ENCODE data around the gene CLPTM1L. TPM values are rescaled to one million over a fixed set of nuclear protein-coding genes. Genes with fewer than 3 reads are reported as not detected.

CLPTM1L gene
- polyA plus RNA-seq, 1 experiment: 145 TPM

DNA sequence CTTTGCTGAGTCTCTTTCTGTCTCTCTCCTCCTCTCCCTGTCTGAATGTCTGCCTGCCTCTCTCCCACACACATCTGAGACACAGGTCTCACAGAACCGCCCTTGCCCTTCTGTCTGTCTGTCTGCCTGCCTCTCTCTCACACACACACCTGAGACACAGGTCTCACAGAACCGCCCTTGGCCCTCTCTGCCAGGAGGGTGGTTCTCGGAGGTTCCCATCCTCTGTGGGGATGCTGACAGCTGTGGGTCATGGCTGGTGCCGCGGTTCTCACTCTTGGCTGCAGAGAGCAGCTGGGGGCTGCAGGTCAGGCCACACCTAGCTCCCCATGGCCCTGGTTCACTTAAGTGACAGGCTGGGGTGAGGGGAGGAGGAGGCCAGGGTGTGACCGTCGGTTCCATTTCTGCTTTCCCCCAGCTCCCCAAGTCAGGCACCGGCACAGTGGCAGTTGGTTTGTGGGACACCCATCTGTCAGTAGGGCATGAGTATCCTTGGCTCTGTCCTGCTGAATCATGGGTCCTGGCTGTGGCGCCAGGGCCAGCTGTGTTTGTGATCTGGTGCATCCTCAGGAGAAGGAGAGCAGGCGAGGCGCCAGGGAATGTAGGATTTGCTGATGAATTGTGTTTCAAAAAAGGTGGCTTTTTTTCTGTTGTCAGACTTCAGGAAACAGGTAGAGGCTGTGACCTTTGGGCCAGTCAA lies 42.3 kb upstream of the CLPTM1L start:
- Histone ChIP-seq H3K4me3 (ENCODE audit: low read depth, low read length) (no peak overlapping the region), H3K36me3 (ENCODE audit: control insufficient read depth, insufficient read depth, low read length) (no peaks in the 10 kb centered on the region), H3K27me3 (ENCODE audit: control insufficient read depth, insufficient read depth, low read length) (peaks cover 18% of the 10 kb centered on the region)
- no peak for DNase-seq (ENCODE audit: low read depth)
- ChIA-PET POLR2A (no interaction called here), CTCF (no interaction called here)
- TF ChIP-seq, protein P1, sequence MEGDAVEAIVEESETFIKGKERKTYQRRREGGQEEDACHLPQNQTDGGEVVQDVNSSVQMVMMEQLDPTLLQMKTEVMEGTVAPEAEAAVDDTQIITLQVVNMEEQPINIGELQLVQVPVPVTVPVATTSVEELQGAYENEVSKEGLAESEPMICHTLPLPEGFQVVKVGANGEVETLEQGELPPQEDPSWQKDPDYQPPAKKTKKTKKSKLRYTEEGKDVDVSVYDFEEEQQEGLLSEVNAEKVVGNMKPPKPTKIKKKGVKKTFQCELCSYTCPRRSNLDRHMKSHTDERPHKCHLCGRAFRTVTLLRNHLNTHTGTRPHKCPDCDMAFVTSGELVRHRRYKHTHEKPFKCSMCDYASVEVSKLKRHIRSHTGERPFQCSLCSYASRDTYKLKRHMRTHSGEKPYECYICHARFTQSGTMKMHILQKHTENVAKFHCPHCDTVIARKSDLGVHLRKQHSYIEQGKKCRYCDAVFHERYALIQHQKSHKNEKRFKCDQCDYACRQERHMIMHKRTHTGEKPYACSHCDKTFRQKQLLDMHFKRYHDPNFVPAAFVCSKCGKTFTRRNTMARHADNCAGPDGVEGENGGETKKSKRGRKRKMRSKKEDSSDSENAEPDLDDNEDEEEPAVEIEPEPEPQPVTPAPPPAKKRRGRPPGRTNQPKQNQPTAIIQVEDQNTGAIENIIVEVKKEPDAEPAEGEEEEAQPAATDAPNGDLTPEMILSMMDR (IDR thresholded peaks at IDR 0.05; ENCODE audit: insufficient read depth, low read depth, low read length): no peak

DNA sequence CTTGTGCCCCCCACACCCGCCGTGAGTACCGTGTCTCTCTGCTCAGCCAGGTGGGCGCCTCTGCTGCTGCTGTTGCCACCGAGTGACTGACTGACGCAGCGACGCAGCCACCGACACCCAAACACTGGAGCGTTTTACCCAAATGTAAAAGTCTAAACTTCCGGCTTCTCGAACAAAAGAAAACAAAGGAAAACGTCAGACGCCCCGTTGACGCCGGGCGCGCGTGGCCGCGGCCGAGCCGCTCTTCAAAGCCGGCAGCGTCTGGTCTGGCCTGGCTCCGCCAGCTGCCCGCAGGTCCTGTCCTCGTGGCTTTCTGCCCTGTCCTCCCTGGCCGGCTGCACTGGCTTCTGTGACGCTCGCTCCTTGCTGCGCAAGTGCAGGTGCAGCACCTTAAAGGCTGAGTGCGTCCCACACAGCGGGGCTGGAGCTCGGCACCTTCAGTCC lies 41.4 kb upstream of the CLPTM1L start:
- no peak for DNase-seq (ENCODE audit: low read depth)
- Histone ChIP-seq H3K4me3 (ENCODE audit: low read depth, low read length) (peak overlapping the region; percentile 48), H3K36me3 (ENCODE audit: control insufficient read depth, insufficient read depth, low read length) (no peaks in the 10 kb centered on the region), H3K27me3 (ENCODE audit: control insufficient read depth, insufficient read depth, low read length) (peaks cover 14% of the 10 kb centered on the region)
- TF ChIP-seq, protein P1 (IDR thresholded peaks at IDR 0.05; ENCODE audit: insufficient read depth, low read depth, low read length): no peak
- POLR2A ChIA-PET: no interaction called here
- CTCF ChIA-PET: no interaction called here

DNA sequence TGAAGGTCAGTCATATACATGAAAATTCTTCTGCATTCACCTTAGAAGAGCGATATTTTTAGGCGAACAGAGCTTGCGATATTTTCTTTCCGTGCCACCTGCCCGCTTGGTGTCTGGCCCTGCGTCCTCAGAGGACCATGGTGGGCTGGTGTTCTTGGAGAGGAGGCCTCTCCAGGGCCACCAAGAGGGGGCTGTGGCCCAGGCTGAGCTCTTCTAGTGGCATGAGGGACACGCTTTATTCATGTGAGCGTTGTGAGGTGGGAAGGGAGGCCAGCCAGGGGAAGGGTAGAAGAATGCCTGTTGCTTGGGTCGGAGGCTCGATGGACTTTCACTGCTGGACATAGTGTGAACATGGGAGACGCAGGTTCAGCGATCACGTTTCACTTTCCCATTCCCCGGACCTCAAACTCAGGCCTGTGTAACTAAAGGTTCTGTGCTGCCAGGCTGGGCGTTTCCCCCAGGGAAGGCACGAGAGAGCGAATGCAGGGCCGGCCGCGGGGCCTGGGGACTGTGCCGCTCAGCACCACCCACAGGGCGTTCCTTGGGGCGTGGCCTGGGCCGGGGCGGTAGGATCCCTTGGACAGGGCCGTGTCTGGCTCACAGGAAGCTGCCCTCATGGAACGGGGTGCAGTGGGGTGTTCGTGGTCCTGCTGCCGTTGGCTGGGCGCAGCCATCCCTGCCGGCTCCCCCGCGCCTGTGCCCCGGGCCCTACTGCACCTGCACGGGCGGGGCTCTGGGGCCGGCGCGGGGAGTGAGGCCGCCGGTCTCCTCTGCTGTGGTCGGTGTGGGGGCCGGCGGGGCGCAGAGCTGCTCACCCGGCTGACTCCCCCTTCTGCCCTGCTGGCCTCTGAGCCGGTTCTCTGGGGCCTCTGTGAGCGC lies 40.7 kb upstream of the CLPTM1L start:
- TF ChIP-seq, protein P1 (IDR thresholded peaks at IDR 0.05; ENCODE audit: insufficient read depth, low read depth, low read length): no peak
- H3K36me3 ChIP-seq (ENCODE audit: control insufficient read depth, insufficient read depth, low read length): no peaks in the 10 kb centered on the region
- no peak for DNase-seq (ENCODE audit: low read depth)
- POLR2A ChIA-PET: interaction anchor here (0.5 kb wide), 1 partner anchor 291 kb away, joined by 4 read pairs; no protein-coding TSS in a partner anchor
- CTCF ChIA-PET: interaction anchor here (1.3 kb wide), 1 partner anchor 259 kb away, joined by 4 read pairs; no protein-coding TSS in a partner anchor
- H3K4me3 ChIP-seq (ENCODE audit: low read depth, low read length): peak overlapping the region; percentile 48
- H3K27me3 ChIP-seq (ENCODE audit: control insufficient read depth, insufficient read depth, low read length): peaks cover 14% of the 10 kb centered on the region

DNA sequence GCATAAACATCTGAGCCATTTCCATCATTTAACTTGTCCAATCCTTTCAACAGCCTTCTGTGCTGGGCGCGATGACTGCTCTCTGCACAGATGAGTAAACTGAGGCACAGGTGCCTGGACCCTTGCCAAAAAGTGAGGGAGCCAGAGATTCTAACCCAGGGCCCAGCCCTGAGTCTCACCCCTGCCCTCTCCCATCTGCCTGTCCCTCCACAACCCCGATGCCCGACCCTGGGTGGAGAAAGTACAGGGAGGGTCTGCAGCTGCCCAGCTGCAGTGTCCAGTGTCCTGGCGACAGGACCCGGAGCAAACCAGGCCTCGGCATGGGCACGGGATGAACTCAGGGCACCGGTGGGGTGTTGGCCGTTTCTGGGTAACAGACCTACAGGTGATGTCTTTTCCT lies 39.6 kb upstream of the CLPTM1L start:
- ChIA-PET CTCF (interaction anchor here (1.3 kb wide), 1 partner anchor 260 kb away, joined by 4 read pairs; no protein-coding TSS in a partner anchor), POLR2A (interaction anchor here (0.5 kb wide), 1 partner anchor 290 kb away, joined by 4 read pairs; no protein-coding TSS in a partner anchor)
- H3K4me3 ChIP-seq (ENCODE audit: low read depth, low read length): no peak overlapping the region
- TF ChIP-seq, protein P1 (IDR thresholded peaks at IDR 0.05; ENCODE audit: insufficient read depth, low read depth, low read length): no peak
- no peaks in the 10 kb centered on the region for H3K36me3 ChIP-seq (ENCODE audit: control insufficient read depth, insufficient read depth, low read length)
- no peak for DNase-seq (ENCODE audit: low read depth)
- peaks cover 14% of the 10 kb centered on the region for H3K27me3 ChIP-seq (ENCODE audit: control insufficient read depth, insufficient read depth, low read length)

DNA sequence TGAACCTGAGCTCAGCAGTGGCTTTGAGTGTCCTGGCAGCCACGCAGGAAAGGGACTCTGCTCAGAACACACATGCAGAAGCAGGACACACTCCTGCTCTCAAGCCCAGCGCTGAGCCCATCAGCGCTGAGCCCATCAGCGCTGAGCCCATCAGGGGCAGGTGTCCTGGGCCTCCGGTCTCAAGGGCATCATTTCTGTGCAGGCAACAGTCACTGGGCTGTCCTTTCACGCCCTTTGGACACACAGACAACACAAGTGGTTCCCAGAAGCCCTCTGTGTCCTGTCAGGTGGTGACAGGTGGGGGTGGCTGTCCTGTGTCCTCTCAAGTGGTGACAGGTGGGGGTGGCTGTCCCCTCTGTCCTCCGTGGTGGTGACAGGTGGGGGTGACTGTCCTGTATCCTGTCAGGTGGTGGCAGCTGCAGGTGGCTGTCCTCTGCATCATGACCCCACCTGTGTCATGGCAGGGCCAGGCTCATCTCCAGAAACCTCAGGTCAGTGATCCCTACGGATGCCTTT lies 39.0 kb upstream of the CLPTM1L start:
- TF ChIP-seq, protein P1 (IDR thresholded peaks at IDR 0.05; ENCODE audit: insufficient read depth, low read depth, low read length): no peak
- Histone ChIP-seq H3K36me3 (ENCODE audit: control insufficient read depth, insufficient read depth, low read length) (no peaks in the 10 kb centered on the region), H3K4me3 (ENCODE audit: low read depth, low read length) (no peak overlapping the region), H3K27me3 (ENCODE audit: control insufficient read depth, insufficient read depth, low read length) (peaks cover 15% of the 10 kb centered on the region)
- no peak for DNase-seq (ENCODE audit: low read depth)
- ChIA-PET POLR2A (no interaction called here), CTCF (no interaction called here)
